SH-SY5Y (cell line): Measurements from ENCODE around the gene C11orf87.

Experiments
- GATA2 ChIP-seq: IDR thresholded peaks from 2 replicates; pipeline ENCODE4 v1.6.1; 2011; ENCODE audit warnings: mild to moderate bottlenecking, low read depth, low read length
- GATA3 ChIP-seq: IDR thresholded peaks from 2 replicates; pipeline ENCODE4 v1.6.1; 2011; ENCODE audit warnings: low read depth, mild to moderate bottlenecking, low read length, moderate library complexity

DNA sequence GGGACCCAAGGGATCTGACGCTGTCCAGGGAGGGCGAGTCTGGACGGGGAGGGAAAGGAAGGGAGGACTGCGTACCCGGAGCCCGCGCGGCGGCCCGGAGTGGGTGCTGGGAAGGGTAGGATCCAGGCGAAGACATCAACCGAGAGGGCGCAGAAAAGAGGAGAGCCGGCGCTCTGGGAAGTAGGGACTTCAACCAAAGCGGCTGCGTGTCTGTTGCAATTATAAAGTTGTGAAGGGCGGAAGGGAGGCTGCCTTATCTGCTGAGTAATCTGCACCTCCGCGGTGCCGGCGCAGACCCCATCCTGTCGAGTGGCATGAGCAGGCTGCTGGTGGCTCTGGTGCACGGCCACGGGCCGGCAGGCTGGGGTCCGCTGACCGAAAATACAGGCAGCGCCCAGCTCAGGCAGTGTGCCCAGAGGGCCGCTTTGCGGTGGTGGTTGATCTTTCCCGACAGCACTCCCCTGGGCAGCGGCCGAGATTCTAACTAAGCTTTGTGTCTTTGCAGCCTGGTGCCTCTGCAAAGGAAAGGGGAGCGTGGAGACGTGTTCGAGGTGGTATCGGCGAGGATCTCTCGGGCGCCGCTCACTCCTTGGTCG, 978 bp downstream of the C11orf87 start:
- TF ChIP-seq GATA3 (no peak), GATA2 (peak; percentile 72)
